DND-41 (cell line): Measurements from ENCODE around the gene PAK3.

Source experiments
- EZH2 ChIP-seq: IDR thresholded peaks from 3 replicates; pipeline ENCODE4 v1.6.1; 2012; ENCODE audit warnings: borderline replicate concordance, low read depth, mild to moderate bottlenecking, moderate library complexity, low read length, inconsistent platforms; ENCODE audit not compliant: severe bottlenecking
- TF ChIP-seq, protein P1 (sequence below): IDR thresholded peaks from 2 replicates; pipeline ENCODE4 v1.5.1; 2012; ENCODE audit warnings: borderline replicate concordance, low read length, moderate library complexity, mild to moderate bottlenecking; ENCODE audit not compliant: poor library complexity, severe bottlenecking; ENCODE audit errors: extremely low read depth

DNA sequence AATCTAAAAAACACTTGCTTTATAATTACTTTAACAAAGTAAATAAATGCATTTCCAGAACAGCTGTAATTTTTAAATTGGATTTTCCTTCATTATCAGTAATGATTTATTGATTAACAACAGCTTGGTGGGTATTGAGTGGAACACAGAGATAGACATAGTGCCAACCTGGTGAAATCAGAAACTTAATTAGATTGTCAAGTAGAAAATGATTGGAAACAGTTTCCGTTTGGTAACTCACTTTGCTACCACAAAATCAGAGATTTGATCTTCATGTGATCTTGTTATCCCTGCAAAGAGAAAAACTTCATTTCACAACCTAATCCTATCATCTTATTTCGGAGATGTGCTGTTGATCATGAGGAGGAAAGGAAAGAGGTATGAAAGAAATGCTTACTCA is 103.5 kb downstream of the PAK3 start:
- TF ChIP-seq, protein P1, sequence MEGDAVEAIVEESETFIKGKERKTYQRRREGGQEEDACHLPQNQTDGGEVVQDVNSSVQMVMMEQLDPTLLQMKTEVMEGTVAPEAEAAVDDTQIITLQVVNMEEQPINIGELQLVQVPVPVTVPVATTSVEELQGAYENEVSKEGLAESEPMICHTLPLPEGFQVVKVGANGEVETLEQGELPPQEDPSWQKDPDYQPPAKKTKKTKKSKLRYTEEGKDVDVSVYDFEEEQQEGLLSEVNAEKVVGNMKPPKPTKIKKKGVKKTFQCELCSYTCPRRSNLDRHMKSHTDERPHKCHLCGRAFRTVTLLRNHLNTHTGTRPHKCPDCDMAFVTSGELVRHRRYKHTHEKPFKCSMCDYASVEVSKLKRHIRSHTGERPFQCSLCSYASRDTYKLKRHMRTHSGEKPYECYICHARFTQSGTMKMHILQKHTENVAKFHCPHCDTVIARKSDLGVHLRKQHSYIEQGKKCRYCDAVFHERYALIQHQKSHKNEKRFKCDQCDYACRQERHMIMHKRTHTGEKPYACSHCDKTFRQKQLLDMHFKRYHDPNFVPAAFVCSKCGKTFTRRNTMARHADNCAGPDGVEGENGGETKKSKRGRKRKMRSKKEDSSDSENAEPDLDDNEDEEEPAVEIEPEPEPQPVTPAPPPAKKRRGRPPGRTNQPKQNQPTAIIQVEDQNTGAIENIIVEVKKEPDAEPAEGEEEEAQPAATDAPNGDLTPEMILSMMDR, result no peak
- TF ChIP-seq EZH2, result no peak
